Body of pancreas (tissue), 4 donors: ENCODE results near the gene COX4I2. TPM values are rescaled to one million over a fixed set of nuclear protein-coding genes. Genes with fewer than 3 reads are reported as not detected.

Experiments used
- ATAC-seq: fragments of 150-250 bp; one replicate; pipeline ENCODE4 v1.9.1; 2016
- DNase-seq, 4 donors: peaks; one replicate each; pipeline ENCODE4 v3.0.0-alpha.2; 2019
- H3K27ac ChIP-seq, 4 donors: fragments of 200-600 bp; sonication (generic); 1 replicate in 3 of 4; 2 replicates in 1 of 4; pipeline versions ENCODE4 v1.5.1 to v1.6.1; 2016 to 2019; ENCODE audit warnings: mild to moderate bottlenecking in 1 of 4, mixed read lengths in 1 of 4, moderate library complexity in 1 of 4
- H3K27me3 ChIP-seq, 2 donors: fragments of 200-600 bp; sonication (generic); one replicate each; pipeline ENCODE4 v1.6.0; 2016; ENCODE audit warnings: mild to moderate bottlenecking in 1 of 2
- H3K36me3 ChIP-seq, 2 donors: fragments of 200-600 bp; sonication (generic); replicated peaks in 1 of 2; 2 replicates each; pipeline ENCODE4 v1.5.1; 2016; ENCODE audit warnings: low read depth in 2 of 2; ENCODE audit not compliant: insufficient read depth in 1 of 2
- H3K4me1 ChIP-seq: fragments of 200-600 bp; sonication (generic); one replicate; pipeline ENCODE4 v1.6.0; 2016
- H3K4me3 ChIP-seq, 2 donors: fragments of 200-600 bp; sonication (generic); 1 replicate in 1 of 2; 2 replicates in 1 of 2; pipeline ENCODE4 v1.5.1; 2016 to 2019
- H3K9me3 ChIP-seq, 3 donors: fragments of 200-600 bp; sonication (generic); 1 replicate in 2 of 3; 2 replicates in 1 of 3; pipeline ENCODE4 v1.5.1; 2016
- CTCF ChIP-seq, 7 experiments: fragments of 450-650 bp in 4 of 7; fragments of 200-600 bp in 3 of 7; sonication (generic) in 3 of 7; IDR thresholded peaks; one replicate each; pipeline ENCODE4 v1.5.1; 2016 to 2019; ENCODE audit warnings: antibody characterized with exemption in 7 of 7
- POLR2A ChIP-seq, 3 donors: fragments of 450-650 bp; IDR thresholded peaks; one replicate each; pipeline ENCODE4 v1.6.1; 2016; ENCODE audit warnings: antibody characterized with exemption in 3 of 3, mild to moderate bottlenecking in 2 of 3
- WGBS, 2 donors: methylation state at CpG; one replicate each; pipeline ENCODE4 v1.1.5; 2017; 5-methylcytosine and 5-hydroxymethylcytosine counted together
- intact Hi-C: fragments of 100-400 bp; cut with DNase I; formaldehyde crosslinking; loops from one replicate; pipeline ENCODE4 v1.15.1; 2023
- total RNA-seq, 2 donors: library from RNA; depleted of rRNA; stranded (reverse); fragments of >200 nt; gene quantifications; one replicate each; pipeline ENCODE4 v1.1.0, GENCODE V29; 2016

Gene COX4I2
- total RNA-seq, 2 donors from 2014 or later = not detected

- H3K4me1 ChIP-seq = no peaks in the 10 kb centered on the region
- ATAC-seq (no peak), DNase-seq (no peak)
- intact Hi-C loops = no loop called here
- no peaks in the 10 kb centered on the region for H3K36me3 ChIP-seq
- peaks cover 0 to 4% of the 10 kb centered on the region in 2 donors for H3K27me3 ChIP-seq
- TF ChIP-seq CTCF (IDR thresholded peaks at IDR 0.05) (no peak), POLR2A (IDR thresholded peaks at IDR 0.05) (no peak)
- no peaks in the 10 kb centered on the region for H3K9me3 ChIP-seq
- H3K27ac ChIP-seq = no peak overlapping the region
- WGBS, 2 donors = 88 to 94% methylated on average over 3 to 12 of the region's 14 CpGs
- no peak overlapping the region for H3K4me3 ChIP-seq
These were observed 4.3 kb upstream of the COX4I2 start for GRCh38 chr20:31633339-31633914.

GRCh38 chr20:31638317-31638716 is 605 bp downstream of the COX4I2 start:
- Histone ChIP-seq H3K4me1 (no peaks in the 10 kb centered on the region), H3K27me3 (peaks cover 0 to 12% of the 10 kb centered on the region in 2 donors), H3K27ac (no peak overlapping the region), H3K4me3 (no peak overlapping the region), H3K36me3 (no peaks in the 10 kb centered on the region), H3K9me3 (no peaks in the 10 kb centered on the region)
- 76 to 88% methylated on average over 3 to 4 of the region's 4 CpGs for WGBS, 2 donors
- intact Hi-C loops = no loop called here
- DNase-seq (no peak), ATAC-seq (no peak)
- TF ChIP-seq POLR2A (IDR thresholded peaks at IDR 0.05) (no peak), CTCF (IDR thresholded peaks at IDR 0.05) (no peak)

- no peaks in the 10 kb centered on the region for H3K9me3 ChIP-seq
- ATAC-seq (no peak), DNase-seq (no peak)
- TF ChIP-seq CTCF (IDR thresholded peaks at IDR 0.05) = no peak
- TF ChIP-seq POLR2A (IDR thresholded peaks at IDR 0.05) = no peak
- H3K4me1 ChIP-seq = no peaks in the 10 kb centered on the region
- intact Hi-C loops = no loop called here
- no peaks in the 10 kb centered on the region for H3K36me3 ChIP-seq
- no peak overlapping the region for H3K4me3 ChIP-seq
- no peak overlapping the region for H3K27ac ChIP-seq
- peaks cover 0 to 12% of the 10 kb centered on the region in 2 donors for H3K27me3 ChIP-seq
- WGBS, 2 donors = 57 to 73% methylated on average over 3 to 4 of the region's 4 CpGs
These were observed 1.1 kb downstream of the COX4I2 start for GRCh38 chr20:31638816-31639215.

- 49 to 65% methylated on average over 3 of the region's 3 CpGs for WGBS, 2 donors
- no peak overlapping the region for H3K27ac ChIP-seq
- intact Hi-C loops = no loop called here
- no peak for ATAC-seq
- no peaks in the 10 kb centered on the region for H3K36me3 ChIP-seq
- no peaks in the 10 kb centered on the region for H3K4me1 ChIP-seq
- peaks cover 0 to 12% of the 10 kb centered on the region in 2 donors for H3K27me3 ChIP-seq
- TF ChIP-seq CTCF (IDR thresholded peaks at IDR 0.05) (no peak), POLR2A (IDR thresholded peaks at IDR 0.05) (no peak)
- no peak overlapping the region for H3K4me3 ChIP-seq
- no peak for DNase-seq
- H3K9me3 ChIP-seq = no peaks in the 10 kb centered on the region
These were observed 2.5 kb downstream of the COX4I2 start for GRCh38 chr20:31640259-31640658.

- no peaks in the 10 kb centered on the region for H3K9me3 ChIP-seq
- no peak for ATAC-seq
- H3K4me3 ChIP-seq = no peak overlapping the region
- DNase-seq = no peak
- no peaks in the 10 kb centered on the region for H3K36me3 ChIP-seq
- H3K27me3 ChIP-seq = peaks cover 0 to 12% of the 10 kb centered on the region in 2 donors
- TF ChIP-seq POLR2A (IDR thresholded peaks at IDR 0.05) (no peak), CTCF (IDR thresholded peaks at IDR 0.05) (no peak)
- 84 to 87% methylated on average over 6 of the region's 6 CpGs for WGBS, 2 donors
- no peaks in the 10 kb centered on the region for H3K4me1 ChIP-seq
- H3K27ac ChIP-seq = no peak overlapping the region
- intact Hi-C loops = no loop called here
These were observed 3.7 kb downstream of the COX4I2 start for GRCh38 chr20:31641391-31641790.
